Placental pericyte (primary cell): Measurements from ENCODE around the gene IFNA17. TPM values are rescaled to one million over a fixed set of nuclear protein-coding genes. Genes with fewer than 3 reads are reported as not detected.

ENCODE experiments used
- total RNA-seq: library from RNA; depleted of rRNA; stranded (reverse); fragments of >200 nt; gene quantifications from 2 replicates; pipeline ENCODE4 v1.2.3, GENCODE V29; 2012

Gene IFNA17
- total RNA-seq, result not detected in 2 replicates

GRCh38 chr9:21228122-21228521, at the start of gene IFNA17:
Gene IFNA17 (minus strand): TSS chr9:21228222. CDS start chr9:21228173, 49 bp downstream.

GRCh38 chr9:21239911-21240310, 11.9 kb upstream of the IFNA17 start, which contains the start of gene IFNA14:
Gene IFNA14 (minus strand): TSS chr9:21240005. CDS start chr9:21239935, 70 bp downstream.

DNA sequence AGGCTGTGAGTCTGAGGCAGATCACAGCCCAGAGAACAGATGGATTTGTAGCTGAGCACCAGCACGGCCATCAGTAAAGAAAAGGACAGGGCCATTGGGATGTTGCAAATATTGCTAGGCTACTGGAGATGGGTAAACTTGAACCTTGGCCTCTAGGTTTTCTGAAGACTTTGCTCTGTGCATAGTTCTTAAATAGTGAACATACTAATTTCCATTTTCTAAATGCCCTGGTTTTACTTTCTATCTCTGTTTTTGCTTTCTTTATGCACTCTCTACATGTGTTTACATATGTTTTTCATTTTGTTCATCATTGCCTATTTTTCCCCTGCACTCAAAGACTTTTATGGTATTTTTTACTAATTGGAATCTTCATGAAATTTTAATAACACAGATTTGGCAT, 10.8 kb downstream of the IFNA17 start, which contains the start of gene IFNA16:
TSS of gene IFNA16 (minus strand) at position 101 of the 400 bp plus-strand sequence. CDS start at position 95, 6 bp downstream.

DNA sequence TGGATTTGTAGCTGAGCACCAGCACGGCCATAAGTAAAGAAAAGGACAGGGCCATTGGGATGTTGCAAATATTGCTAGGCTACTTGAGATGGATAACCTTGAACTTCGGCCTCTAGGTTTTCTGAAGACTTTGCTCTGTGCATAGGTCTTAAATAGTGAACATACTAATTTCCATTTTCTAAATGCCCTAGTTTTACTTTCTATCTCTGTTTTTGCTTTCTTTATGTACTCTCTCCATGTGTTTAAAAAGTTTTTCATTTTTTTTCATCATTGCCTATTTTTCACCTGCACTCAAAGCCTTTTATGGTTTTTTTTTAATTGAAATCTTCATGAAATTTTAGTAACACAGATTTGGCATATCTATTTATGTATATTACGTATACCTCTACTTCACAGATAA, 21.0 kb downstream of the IFNA17 start, which contains the start of gene IFNA10:
TSS of gene IFNA10 (minus strand) at position 101 of the 400 bp plus-strand sequence. CDS start at position 55, 46 bp downstream.

GRCh38 chr9:21202105-21202504, 25.9 kb downstream of the IFNA17 start, which contains the start of gene IFNA7:
Gene IFNA7 (minus strand): TSS chr9:21202205. CDS start chr9:21202165, 40 bp downstream.

DNA sequence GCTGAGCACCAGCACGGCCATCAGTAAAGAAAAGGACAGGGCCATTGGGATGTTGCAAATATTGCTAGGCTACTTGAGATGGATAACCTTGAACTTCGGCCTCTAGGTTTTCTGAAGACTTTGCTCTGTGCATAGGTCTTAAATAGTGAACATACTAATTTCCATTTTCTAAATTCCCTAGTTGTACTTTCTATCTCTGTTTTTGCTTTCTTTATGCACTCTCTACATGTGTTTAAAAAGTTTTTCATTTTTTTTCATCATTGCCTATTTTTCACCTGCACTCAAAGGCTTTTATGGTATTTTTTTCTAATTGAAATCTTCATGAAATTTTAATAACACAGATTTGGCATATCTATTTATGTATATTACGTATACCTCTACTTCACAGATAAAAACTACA, 40.5 kb downstream of the IFNA17 start, which contains the start of gene IFNA4:
TSS of gene IFNA4 (minus strand) at position 101 of the 400 bp plus-strand sequence. CDS start at position 45, 56 bp downstream.

Other genes with a start within 250 kb of the IFNA17 start
- 1.8 and 5.6 TPM in 2 replicates for gene HACD4, start 196.6 kb downstream of the IFNA17 start, total RNA-seq
- not detected in 2 replicates for gene IFNB1, start 150.3 kb downstream of the IFNA17 start, total RNA-seq
- gene IFNW1, start 86.4 kb downstream of the IFNA17 start, total RNA-seq, result not detected in 2 replicates
- not detected in 2 replicates for gene IFNA21, start 61.6 kb downstream of the IFNA17 start, total RNA-seq
- not detected in 2 replicates for gene IFNA4, start 40.6 kb downstream of the IFNA17 start, total RNA-seq
- not detected in 2 replicates for gene IFNA7, start 26.0 kb downstream of the IFNA17 start, total RNA-seq
- gene IFNA10, start 21.1 kb downstream of the IFNA17 start, total RNA-seq, result not detected in 2 replicates
- gene IFNA16, start 10.9 kb downstream of the IFNA17 start, total RNA-seq, result not detected in 2 replicates
- not detected in 2 replicates for gene IFNA14, start 11.8 kb upstream of the IFNA17 start, total RNA-seq
- gene IFNA5, start 77.1 kb upstream of the IFNA17 start, total RNA-seq, result 0.14 TPM in 1 of 2 replicates, not detected in the other
- gene KLHL9, start 107.2 kb upstream of the IFNA17 start, total RNA-seq, result 25.6 and 42.7 TPM in 2 replicates
- gene IFNA6, start 122.7 kb upstream of the IFNA17 start, total RNA-seq, result not detected in 2 replicates
- gene IFNA13, start 139.8 kb upstream of the IFNA17 start, total RNA-seq, result not detected in 2 replicates
- gene IFNA2, start 157.2 kb upstream of the IFNA17 start, total RNA-seq, result not detected in 2 replicates
- not detected in 2 replicates for gene IFNA8, start 180.9 kb upstream of the IFNA17 start, total RNA-seq
- 0.14 TPM in 1 of 2 replicates, not detected in the other for gene IFNA1, start 212.2 kb upstream of the IFNA17 start, total RNA-seq